IPS-11a (cell line): ENCODE data around the gene PADI2.
A peak's percentile ranks its signal among the peaks of the same experiment; 100 is the strongest.

Experiments
- H3K4me3 ChIP-seq: one replicate; pipeline ENCODE4 v1.5.1; 2013; ENCODE audit warnings: low read depth, low read length, control low read depth

Gene PADI2

DNA sequence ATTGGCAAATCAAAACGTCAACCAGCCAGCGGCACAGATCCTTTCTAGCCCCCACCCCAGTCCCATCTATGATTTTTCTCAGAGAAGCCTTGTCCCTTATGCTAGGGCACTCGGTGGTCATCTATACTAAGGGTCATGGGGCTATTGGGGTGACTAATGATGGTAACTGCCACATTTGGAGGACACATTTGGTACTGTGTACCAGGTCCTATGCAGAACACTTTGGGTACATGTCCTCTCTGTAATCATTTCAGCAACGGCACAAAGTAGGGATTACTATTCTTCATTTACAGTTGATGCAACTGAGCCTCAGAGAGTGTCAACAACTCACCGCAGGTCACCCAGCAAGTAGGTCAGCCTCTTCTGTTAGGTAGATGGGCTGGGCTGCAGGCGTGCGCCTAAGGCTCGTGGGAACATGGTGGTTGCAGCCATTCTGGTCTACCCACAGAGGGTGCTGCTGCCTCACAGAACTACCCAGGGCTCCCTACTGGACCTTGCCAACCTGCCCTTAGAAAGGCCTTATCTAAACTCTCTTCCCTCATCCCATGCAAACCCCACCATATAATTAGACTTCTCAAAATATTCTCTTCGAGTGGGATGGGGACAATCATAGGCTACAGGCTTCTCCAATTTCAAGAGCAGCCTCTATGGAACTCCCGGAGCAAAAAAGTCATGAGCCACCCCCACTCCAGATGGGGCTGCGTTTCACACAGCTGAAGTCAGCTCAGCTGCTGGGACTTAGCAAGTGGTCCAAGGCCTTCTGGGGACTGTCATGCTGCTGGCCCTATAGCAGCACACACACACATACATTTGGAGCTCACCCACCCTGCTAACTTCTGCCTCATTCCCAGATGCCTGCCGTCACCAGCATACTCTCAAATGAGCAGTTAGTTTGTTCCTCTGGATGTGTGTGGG lies 59.6 kb downstream of the PADI2 start:
- H3K4me3 ChIP-seq: no peak overlapping the region

DNA sequence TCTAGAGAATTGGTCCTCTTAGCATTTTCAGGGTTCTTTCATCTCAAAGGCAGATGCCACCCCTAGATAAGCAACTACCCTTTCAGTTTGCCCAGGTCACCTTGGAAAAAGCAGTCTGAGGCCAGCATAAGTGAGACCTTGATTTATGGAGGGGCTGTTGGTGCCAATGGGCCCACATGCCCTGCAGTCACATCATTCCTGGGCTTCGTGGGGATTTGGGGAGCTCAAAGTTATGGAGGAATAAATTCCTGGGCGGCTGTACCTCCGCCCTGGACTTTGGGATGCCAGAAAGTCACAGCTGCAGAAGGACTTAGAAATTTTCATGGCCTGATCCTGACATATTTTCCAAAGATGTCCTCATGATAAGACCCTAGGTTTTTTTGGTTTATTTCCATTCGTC lies 62.7 kb downstream of the PADI2 start:
- H3K4me3 ChIP-seq: no peak overlapping the region

DNA sequence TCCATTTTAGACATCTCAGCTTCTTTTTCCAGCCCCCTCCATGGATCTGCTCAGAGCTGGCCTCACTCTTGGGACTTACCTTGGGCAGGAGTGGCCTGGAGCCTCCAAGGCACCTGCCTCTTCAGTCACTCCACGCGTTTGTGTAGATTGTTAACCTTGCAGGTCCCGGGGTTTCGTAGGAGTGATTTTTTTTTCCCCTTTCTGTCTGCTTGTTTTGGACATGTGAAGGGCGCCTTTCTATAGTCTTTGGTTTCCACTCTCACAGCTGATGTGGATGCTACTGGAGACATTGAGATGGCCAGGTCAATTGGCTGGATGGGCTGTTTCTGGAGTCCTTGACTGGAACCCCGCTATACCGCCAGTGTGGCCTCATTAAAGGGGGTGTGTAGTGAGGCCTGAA lies 63.5 kb downstream of the PADI2 start:
- H3K4me3 ChIP-seq: no peak overlapping the region

DNA sequence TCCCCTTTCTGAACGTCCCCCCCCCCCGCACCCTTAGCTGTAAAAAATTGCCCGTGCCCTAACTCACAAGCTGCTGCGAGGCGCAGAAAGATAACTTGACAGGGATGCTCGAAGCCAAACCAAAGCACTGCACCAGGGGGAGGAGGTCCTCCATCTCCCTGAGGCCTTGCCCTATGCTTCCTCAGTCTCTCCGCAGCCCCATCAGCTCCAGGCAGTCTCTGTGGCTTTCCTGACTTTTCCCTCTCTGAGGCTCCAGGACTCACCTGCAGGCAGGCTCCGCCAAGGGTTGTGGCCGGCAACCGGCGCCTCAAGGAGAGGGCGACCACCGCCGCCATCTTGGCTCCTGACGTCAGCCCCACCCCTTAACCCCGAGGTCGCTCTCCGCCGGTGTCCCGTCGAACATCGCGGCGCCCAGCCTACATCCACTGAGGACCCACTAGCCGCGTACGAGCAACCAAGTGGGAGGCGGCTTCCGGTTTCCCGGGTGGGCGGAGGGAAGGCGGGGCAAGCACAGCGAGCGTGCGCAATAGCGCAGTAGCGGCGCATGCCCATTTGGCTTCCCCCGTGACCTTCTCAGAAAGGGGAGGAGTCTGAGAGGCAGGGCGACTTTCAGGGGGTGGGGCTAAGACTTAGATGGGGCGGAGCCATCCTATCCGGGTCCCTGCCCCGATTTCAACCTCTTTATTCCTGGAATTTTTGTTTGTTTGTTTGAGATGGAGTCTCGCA lies 65.4 kb downstream of the PADI2 start, which contains the start of gene SDHB:
Gene SDHB (minus strand): TSS at position 348 of the 726 bp plus-strand sequence. CDS start 13 bp downstream, at position 335.
- H3K4me3 ChIP-seq: peak within 1 kb of the TSS; percentile 91

DNA sequence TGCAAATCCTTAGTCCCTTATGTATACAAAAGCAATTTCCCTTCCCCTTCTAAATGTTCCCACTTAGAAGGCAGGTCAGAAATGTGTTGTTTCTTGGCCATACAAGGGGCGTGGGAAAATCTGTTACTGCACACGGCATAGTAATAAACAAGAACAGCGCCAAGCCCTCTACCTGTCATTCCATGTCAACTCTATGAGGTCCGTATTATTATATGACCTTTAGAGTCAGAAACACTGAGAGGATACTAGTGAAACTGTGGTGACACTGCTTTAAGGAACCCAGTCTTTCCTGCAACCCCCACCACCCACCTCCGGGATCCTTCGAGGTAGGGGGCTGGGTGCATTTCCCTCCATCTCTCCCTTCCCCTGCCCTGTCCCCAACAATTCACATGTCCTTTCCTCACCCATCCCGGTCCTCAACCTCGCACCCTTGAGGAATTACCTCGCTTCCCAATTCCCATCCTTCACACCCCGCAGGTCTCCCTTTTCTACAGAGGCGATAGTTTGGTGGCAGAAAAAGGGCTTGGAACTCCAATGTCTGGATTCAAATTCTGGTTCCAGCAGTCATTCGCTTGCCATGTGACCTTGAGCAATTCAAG lies 66.1 kb downstream of the PADI2 start:
- H3K4me3 ChIP-seq: peak overlapping the region; percentile 91

DNA sequence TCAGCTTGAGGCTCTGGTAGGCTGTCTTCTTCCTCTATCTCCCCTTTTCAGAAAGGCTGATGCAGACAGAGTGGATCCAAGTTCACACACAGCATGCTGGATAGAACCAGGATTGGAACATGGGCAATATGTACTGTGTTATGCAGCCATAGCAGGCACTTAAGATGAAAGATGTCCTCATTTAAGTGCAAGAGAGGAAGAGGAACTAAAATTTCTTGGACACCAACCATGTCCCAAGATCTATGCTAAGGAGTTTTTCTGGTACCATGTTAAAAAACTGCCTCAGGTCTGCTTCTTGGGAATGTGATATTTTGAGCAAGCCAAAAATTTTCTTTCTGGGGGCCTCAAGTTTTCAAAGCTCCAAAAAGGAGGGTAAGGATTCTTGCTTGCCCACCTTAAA lies 66.6 kb downstream of the PADI2 start:
- H3K4me3 ChIP-seq: no peak overlapping the region

DNA sequence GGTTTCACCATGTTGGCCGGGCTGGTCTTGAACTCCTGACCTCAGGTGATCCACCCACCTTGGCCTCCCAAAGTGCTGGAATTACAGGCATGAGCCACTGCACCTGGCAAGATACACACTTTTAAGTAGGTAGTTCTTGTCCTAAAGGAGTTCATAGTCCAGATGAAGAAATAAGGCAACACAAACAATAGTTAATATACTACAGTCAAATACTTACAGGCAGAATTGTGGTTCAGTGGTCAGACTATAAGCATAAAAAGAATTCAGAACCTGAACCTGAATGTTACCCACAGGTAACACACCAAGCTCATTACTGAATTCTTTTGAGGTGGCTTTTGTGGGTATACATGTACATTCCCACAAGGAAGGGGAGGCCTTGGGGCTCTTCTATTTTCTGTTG lies 67.2 kb downstream of the PADI2 start:
- no peak overlapping the region for H3K4me3 ChIP-seq

DNA sequence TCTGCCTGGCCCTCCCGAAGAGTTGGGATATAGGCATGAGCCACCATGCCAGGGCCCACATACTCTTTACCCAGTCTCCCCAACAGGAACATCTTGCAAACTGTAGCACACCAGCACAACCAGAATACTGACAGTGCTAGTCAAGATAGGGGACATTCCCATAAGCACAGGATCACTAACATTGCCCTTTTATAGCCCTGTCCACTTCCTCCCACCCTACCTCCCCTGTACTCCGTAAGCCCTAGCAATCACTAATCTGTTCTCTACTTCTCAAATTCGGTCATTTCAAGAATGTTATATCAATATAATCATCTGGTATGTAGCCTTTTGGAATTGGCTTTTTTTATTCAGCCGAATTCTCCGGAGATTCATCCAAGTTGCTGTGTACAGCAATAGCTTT lies 71.3 kb downstream of the PADI2 start:
- no peak overlapping the region for H3K4me3 ChIP-seq

DNA sequence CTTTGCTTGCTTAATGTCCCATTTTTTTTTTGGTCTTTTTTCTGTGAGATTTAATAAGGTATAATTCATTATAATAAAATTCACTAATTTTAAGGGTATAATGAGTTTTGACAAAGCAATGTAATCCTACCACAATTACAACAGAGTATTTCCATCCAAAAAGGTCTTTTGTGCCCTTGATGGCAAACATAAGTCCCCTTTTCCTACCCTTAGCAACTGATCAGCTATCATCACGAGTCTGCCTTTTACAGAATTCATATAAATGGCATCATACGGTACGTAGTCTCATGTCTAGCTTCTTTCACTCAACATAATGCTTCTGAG lies 73.0 kb downstream of the PADI2 start:
- no peak overlapping the region for H3K4me3 ChIP-seq

DNA sequence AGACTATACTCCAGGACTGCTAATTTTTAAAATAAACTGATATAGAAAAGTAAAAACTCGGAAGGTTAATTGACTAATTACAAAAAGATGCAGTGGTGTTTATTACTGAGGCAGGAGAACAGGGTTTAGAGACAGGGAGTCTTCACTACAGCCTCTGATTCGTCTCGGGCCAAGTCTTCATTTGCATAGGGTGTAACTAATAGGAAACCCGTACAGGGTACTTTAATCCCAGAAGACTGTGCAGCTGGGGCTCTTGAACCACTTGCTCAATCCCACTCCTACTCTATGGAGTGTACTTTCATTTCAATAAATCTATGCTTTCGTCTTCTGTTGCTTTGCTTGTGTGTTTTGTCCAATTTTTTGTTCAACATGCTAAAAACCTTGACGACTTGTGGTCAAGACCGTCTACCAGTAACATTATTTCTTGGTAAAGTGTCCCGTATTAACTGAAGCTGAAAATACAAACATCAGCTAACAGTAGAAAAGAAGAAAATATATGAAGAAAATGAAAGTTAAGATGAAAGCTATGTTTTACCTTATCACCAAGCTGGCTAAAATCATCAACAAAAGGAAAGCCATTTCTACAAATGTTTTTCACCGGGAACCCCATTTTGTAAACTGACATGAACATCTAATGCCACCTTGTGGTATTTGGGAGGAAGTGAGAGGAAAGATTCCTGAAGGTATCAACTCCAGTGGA lies 73.5 kb downstream of the PADI2 start:
- no peak overlapping the region for H3K4me3 ChIP-seq

DNA sequence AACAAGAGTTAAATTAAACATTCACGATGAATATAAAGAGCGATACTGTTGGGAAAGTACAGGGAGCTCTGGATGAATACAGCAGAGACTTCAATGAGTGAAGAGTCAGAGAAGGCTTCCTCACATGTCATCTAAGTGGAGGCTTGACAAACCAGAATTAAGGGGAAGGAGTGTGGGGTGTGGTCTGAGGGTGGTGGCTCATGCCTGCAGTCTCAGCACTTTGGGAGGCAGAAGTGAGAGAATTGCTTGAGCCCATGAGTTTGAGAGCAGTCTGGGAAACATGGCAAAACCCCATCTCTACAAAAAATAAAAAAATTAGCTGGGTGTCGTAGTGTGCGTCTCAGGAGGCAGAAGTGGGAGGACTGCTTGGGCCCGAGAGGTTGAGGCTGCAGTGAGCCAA lies 74.1 kb downstream of the PADI2 start:
- no peak overlapping the region for H3K4me3 ChIP-seq

DNA sequence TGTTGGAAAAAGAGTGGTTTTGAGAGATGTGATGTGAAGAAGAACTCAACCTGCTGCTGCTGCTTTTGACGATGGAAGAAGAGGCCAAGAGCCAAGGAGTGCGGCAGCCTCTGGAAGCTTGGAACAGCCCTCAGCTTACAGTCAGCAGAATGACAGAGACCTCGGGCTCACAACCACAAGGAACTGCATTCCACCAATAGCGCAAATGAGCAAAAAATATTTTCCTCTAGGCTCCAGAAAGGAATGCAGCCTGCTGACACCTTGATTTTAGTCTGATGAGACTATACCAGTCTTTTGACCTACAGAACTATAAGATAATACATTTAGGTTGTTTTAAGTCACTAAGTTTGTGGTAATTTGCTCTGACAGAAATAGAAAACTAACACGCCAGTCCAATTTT lies 75.6 kb downstream of the PADI2 start:
- H3K4me3 ChIP-seq: no peak overlapping the region

DNA sequence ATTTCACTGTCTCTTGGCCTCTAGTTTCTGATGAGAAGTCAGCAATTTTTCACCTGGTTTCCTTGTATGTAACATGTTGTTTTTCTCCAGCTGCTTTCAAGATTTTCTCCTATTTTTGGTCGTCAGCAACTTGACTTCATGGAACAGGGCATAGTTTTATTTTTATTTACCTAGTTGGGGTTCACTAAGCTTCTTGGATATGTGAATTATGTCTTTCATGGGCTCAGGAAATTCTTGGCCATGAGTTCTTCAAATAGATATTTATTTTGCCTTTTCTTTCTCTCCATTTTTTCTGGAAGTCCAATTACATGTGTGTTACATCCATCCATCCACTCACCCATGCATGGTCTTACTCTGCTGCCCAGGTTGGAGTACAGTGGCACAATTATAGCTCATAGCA lies 79.1 kb downstream of the PADI2 start:
- no peak overlapping the region for H3K4me3 ChIP-seq

DNA sequence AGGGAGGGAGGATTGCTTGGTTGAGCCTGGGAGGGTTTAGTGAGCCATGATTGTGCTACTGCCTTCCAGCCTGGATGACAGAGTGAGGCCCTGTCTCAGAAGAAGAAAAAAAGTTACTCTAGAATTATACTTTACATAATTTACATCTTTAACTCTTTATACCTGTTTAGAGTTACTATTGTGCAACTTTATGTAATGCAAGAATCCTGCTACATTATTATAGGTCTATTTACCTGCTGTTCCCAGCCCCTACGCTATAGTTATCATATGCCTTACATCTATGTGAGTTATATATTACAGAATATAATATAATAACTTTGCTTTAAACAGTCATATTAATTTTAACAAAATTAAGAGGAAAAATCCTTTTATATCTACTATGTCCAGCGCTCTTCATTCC lies 79.7 kb downstream of the PADI2 start:
- no peak overlapping the region for H3K4me3 ChIP-seq

DNA sequence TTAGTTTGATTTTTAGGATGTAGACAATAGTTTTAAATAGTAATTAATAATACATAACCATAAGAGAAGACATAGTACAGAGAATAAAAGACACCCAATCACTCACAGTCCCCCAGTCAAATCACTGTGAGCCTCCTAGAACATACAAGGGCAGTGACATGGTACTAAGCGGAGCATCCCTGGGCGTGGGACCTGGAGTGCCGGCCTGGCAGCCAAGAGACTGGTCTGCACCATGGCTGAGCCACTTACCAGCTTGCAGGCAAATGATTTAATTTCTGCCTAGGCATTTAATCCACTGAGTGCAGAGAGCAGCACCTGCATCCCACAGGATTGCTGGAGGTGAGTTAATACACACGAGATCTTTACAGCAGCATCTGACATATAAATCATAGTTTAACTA lies 85.8 kb downstream of the PADI2 start:
- H3K4me3 ChIP-seq: no peak overlapping the region

DNA sequence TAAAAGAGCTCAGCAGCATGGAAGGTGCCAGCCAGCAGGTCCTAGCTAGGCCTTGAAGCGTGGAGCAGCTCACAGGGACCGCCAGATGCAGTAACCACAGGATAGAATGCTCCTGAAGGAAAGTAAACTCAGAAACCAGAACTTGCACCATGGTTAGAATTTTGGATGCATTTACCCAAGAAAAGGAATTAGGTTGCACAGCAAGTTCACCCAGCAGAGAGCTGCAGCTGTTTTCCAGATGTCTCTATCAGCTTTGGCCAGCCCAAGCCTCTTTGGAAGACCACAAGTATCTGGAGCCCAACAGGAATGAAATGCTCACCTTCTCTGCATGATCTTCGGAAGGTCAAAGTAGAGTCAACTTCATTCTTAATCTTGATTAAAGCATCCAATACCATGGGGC lies 86.5 kb downstream of the PADI2 start:
- H3K4me3 ChIP-seq: no peak overlapping the region

DNA sequence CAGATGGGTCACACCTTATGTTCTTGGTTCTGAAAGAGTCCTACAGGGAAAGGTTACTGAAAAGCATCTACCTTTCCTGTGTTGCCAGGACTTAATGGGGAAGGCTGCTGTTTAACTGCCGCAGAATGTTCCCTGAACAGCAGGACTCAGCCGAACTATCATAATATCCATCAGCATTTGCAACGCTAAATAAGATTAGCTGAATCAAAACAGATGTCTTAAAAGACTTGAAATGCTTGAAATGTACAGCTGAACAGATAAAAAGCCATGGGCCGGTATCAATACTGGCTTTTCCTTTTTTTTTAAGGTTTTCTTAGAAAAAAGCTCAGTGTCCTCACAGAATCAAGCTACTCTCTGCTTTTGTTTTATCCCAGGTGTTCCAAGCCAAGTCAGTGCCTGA lies 87.8 kb downstream of the PADI2 start:
- H3K4me3 ChIP-seq: no peak overlapping the region

DNA sequence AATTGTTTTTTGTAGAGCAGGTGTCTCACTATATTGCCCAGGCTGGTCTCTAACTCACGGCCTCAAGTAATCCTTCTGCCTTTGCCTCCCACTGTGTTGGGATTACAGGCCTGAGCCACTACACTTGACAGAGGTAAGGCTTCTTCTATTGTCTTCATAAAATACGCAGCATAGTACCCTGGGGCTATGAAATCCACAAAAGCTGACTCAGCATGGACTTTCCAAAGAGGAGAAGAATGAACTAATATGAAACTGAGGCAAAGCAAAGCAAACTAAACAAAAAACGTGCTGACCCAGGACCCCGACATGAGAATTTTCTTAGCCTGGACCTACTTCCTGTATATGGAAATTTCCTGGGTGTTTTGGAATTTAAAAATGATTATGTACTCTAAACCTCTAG lies 89.0 kb downstream of the PADI2 start:
- no peak overlapping the region for H3K4me3 ChIP-seq

DNA sequence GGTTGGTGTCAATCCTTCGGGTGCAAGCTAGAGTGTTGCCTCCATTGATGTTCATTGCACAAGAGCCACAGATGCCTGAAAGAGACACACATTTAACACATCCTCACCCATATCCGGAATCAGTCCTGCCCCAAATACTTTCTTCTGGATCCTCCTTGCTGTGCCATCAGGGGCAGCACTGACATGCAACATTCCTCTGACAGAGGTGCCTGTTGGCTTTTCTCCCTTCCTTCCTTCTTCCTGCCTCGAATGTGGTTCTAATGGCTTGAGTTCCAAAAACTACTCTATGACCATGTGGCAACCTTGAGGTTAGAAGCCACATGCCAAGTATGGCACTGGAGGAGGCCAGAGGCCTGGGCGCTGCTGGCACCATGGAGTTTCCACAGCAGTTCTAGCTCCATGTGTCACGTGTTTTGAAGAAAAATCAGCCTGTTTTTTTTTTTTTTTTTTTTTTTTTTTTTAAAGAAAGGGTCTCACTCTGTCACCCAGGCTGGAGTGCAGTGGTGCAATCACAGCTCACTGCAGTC lies 90.5 kb downstream of the PADI2 start:
- no peak overlapping the region for H3K4me3 ChIP-seq

DNA sequence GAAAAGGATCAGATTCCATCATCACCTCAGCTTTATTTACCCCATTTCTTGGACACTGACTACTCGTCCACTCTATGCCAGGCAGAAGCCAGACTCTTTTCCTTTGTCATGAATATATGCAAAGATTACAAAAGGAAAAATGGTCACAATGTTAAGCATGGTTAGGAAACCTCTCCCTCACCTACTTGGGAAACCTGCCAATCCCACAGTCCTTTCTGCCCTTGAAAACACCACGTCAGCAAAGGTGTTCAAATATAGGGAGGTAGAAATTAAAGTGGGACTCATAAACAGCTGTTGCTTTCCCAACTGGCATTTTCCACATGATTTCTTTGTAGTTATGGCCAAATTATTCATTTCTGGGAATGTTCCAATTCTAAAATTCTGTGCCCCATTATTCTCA lies 91.4 kb downstream of the PADI2 start:
- no peak overlapping the region for H3K4me3 ChIP-seq

DNA sequence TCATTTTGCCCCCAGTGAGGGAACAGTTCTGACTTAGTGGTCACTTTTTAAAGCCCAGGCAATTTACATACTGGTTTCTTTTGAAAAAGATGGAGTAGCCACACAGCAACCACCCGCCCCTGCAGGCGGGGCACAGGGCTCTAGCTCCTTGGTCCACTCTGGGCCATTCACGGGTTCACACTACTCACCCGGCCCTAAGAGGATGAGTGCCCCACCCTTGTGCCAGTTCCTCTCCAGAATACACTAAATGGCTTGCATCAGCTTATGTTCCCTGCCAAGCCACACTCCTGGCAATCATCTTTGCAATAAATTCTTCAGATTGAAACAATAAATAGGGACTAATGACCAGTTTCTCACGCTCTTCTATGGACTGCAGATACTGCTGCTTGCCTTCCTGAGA lies 91.8 kb downstream of the PADI2 start:
- H3K4me3 ChIP-seq: no peak overlapping the region
